GM13977 (cell line): ENCODE data around the gene KLHL17.
A peak's percentile ranks its signal among the peaks of the same experiment; 100 is the strongest.

ENCODE experiments used
- DNase-seq: peaks from one replicate; pipeline ENCODE4 v3.0.0; 2012; ENCODE audit warnings: low spot score
- in situ Hi-C: fragments of 300-500 bp; cut with MboI; formaldehyde crosslinking; loops from one replicate; pipeline ENCODE4 v1.12.0; 2022; ENCODE audit warnings: low sequenced_read_pairs, low pct_unique_long_range_greater_than_20kb, mixed read lengths, inconsistent platforms; ENCODE audit not compliant: unreplicated experiment
- TF ChIP-seq, protein P1 (sequence below): IDR thresholded peaks from 2 replicates; pipeline ENCODE4 v1.5.1; 2012; ENCODE audit warnings: mild to moderate bottlenecking, control low read depth; ENCODE audit not compliant: insufficient read depth; ENCODE audit errors: extremely low read depth, missing control alignments

The KLHL17 gene

DNA sequence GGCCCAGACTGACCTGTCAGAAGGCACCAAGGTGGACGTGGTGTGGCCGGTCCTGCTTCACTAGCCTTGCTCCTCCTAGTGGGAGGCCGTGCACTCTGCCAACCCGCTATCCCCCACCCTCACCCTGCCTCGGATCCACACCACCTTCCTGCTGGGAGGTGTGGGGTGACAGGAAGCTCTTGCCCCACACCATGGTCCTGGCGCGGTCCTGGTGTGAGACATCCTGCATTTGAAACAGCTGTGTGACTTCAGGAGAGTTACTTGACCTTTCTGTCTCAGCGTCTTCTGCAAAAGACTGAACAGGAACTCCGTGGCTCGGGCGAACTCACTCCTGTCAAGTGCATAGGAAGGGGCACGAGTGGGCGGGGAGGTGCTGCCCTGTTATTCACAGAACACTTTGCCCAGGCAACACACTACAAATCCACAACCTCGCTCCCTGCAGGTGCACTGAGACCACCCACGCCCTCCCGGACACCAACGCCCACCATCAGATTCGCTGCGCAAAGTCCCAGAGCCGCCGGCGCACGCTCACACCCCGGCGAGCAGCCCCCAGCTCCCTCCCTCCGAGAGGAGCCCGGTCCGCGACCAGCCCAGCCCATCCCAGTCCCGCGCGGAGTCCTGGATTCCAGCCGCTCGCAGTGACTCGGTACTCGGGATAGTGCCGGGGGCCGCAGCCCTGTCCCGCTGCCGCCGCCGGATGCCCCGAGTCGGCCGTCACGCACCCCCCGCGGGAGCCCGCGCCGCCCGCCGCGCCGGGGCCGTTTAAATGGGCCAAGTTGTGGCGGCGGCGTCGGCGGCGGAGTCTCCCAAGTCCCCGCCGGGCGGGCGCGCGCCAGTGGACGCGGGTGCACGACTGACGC lies 37.0 kb upstream of the KLHL17 start, which contains the start of gene SAMD11:
Gene SAMD11, plus strand, starts transcription at position 793 of the 860 bp plus-strand sequence. CDS start 509 bp downstream, outside the sequence.
- TF ChIP-seq, protein P1, sequence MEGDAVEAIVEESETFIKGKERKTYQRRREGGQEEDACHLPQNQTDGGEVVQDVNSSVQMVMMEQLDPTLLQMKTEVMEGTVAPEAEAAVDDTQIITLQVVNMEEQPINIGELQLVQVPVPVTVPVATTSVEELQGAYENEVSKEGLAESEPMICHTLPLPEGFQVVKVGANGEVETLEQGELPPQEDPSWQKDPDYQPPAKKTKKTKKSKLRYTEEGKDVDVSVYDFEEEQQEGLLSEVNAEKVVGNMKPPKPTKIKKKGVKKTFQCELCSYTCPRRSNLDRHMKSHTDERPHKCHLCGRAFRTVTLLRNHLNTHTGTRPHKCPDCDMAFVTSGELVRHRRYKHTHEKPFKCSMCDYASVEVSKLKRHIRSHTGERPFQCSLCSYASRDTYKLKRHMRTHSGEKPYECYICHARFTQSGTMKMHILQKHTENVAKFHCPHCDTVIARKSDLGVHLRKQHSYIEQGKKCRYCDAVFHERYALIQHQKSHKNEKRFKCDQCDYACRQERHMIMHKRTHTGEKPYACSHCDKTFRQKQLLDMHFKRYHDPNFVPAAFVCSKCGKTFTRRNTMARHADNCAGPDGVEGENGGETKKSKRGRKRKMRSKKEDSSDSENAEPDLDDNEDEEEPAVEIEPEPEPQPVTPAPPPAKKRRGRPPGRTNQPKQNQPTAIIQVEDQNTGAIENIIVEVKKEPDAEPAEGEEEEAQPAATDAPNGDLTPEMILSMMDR, result peak; percentile 3
- DNase-seq, result no peak
- in situ Hi-C loops, result no loop called here

DNA sequence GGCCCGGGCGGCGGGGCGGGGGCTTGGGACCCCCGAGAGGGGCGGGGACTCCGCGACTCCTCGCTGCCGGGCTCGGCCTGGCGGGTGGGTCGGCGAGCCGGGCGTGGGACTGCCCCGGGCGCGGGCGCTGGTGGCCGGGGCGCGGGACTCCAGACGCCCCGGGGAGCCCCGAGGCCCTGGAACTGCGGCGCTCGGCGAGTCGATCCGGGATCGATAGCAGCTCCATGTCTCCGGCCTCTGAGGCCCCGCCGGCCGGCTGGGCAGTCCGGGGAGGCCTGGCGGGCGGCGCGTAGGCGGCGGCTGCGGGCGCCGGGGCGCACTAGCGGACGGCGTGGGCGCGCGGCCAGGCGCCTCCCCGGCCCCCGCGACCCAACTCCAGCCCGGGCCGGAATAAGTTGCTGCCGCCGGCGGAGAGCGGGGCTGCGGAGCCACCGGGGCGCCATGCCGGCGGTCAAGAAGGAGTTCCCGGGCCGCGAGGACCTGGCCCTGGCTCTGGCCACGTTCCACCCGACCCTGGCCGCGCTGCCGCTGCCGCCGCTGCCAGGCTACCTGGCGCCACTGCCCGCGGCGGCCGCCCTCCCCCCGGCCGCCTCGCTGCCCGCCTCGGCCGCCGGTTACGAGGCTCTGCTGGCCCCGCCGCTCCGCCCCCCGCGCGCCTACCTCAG lies 36.3 kb upstream of the KLHL17 start:
- TF ChIP-seq, protein P1, result no peak
- in situ Hi-C loops, result no loop called here
- DNase-seq, result no peak

DNA sequence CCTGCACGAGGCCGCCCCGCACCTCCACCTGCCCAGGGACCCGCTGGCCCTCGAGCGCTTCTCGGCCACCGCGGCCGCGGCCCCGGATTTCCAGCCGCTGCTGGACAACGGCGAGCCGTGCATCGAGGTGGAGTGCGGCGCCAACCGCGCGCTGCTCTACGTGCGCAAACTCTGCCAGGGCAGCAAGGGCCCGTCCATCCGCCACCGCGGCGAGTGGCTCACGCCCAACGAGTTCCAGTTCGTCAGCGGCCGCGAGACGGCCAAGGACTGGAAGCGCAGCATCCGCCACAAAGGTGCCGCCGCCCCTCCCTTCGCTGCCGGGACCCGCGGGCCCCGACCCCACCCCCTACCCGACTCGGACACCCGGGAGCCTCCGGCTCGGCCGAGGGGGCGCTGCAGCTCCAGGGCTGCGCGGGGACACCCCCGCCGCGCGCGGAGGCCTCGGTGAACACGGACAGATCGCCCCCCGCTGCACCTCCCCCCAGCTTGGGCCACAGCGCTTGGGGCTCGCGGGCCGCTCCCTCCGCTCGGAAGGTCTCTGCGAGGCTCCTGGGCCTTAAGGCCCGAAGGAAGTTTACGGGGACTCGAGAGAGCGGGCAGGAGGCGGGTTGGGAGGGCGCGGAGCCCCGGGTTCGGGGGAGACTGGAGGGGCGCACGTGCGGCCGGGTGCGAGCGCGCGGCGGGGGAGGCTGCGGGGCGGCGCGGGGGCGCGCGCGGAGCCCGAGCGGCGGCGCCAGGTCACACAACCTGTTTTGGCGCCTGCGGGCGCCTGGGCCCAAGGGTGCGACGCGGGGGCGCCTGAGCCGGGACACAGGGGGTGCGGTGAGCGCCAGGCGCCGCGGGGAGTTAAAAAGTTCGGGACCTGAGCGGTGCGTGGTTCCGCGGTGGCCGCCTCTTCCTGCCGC lies 35.5 kb upstream of the KLHL17 start:
- no peak for DNase-seq
- TF ChIP-seq, protein P1, result peak; percentile 3
- in situ Hi-C loops, result no loop called here

DNA sequence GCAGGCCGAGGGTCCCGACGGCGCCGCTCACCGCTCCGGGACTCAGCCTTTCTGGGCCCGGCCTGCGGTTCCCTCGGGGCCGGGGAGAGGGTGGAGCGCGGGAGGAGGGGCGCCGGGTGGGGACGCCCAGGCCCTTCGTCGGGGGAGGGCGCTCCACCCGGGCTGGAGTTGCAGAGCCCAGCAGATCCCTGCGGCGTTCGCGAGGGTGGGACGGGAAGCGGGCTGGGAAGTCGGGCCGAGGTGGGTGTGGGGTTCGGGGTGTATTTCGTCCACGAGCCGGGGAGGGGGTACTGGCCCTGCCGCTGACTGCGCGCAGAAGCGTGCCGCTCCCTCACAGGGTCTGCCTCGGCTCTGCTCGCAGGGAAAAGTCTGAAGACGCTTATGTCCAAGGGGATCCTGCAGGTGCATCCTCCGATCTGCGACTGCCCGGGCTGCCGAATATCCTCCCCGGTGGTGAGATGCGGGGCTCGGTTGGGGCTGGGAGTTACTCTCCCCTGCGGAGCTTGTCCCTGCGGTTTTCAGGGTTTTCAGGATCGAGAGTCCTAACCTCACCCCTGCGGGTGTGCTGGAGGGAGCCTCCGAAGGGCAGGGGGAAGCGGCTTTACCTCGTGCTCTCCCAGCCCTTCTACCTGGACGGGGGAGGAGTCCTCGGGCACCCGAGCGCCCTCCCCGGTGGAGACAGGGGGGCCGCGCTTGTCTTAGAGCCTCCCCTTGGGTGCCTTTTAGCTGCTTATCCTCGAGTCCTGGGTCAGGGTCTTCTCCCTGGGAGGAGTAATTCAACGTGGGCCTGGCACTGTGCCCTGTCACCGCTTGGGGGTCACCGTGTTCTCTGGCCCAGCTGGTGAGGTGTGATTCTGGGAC lies 34.6 kb upstream of the KLHL17 start:
- no peak for DNase-seq

DNA sequence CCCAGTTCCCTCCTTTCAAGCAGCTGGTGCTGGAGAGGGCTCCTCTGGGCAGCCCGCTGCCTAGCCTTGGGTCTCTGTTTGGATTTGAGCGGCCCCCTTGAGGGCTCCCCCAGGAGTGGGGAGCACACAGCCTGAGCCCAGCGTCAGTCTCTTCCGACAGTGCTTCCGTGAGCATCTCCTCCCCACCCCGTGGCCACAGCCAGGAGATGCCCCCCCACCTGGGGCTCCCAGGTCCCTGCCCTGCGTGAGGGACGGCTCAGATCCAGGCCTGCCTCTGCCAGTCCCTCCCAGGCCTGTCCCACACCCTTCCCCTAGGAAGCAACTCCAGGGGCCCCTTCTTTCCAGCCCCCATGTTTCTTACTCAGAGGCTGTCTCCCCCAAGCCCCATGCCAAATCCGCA lies 33.1 kb upstream of the KLHL17 start:
- no peak for DNase-seq
- in situ Hi-C loops, result no loop called here
- TF ChIP-seq, protein P1, result no peak

More for the DNA sequence above, 34.6 kb upstream of the KLHL17 start:
- in situ Hi-C loops, result no loop called here
- TF ChIP-seq, protein P1, result no peak
